ENCODE results near the gene BRAP.
"Not testable (repeated sequence)": the region's sequence is repeated elsewhere in the genome, so short reads cannot be mapped to it uniquely, and the experiment has no call there.

The BRAP gene

GRCh38 chr12:111692575-111693210, 6.9 kb upstream of the BRAP start:
- H3K4me3 ChIP-seq (ENCODE audit: low read depth, low read length), result no peak overlapping the region
- ChIA-PET CTCF (interaction anchor here (1.0 to 1.9 kb wide), 9 partner anchors 10 to 122 kb away, joined by 3 to 6 read pairs (median 4); no protein-coding TSS in a partner anchor), POLR2A (no interaction called here)
- DNase-seq (ENCODE audit: low read depth, low spot score), result no peak
- no peak for TF ChIP-seq CTCF (IDR thresholded peaks at IDR 0.05; ENCODE audit: insufficient read depth, low read length, missing control alignments)

GRCh38 chr12:111691262-111691661, 5.5 kb upstream of the BRAP start:
- TF ChIP-seq CTCF (IDR thresholded peaks at IDR 0.05; ENCODE audit: insufficient read depth, low read length, missing control alignments), result no peak
- CTCF ChIA-PET, result interaction anchor here (0.6 to 0.7 kb wide), 2 partner anchors 29 to 35 kb away, joined by 3 to 4 read pairs; no protein-coding TSS in a partner anchor
- DNase-seq (ENCODE audit: low read depth, low spot score), result no peak
- POLR2A ChIA-PET, result no interaction called here
- no peak overlapping the region for H3K4me3 ChIP-seq (ENCODE audit: low read depth, low read length)

- no peak for DNase-seq (ENCODE audit: low read depth, low spot score)
- ChIA-PET CTCF (no interaction called here), POLR2A (no interaction called here)
- TF ChIP-seq CTCF (IDR thresholded peaks at IDR 0.05; ENCODE audit: insufficient read depth, low read length, missing control alignments), result no peak
- H3K4me3 ChIP-seq (ENCODE audit: low read depth, low read length), result no peak overlapping the region
Observed at GRCh38 chr12:111687952-111688351, 2.2 kb upstream of the BRAP start.

- no peak for DNase-seq (ENCODE audit: low read depth, low spot score)
- CTCF ChIA-PET, result interaction anchor here (3.0 kb wide), 1 partner anchor 125 kb away, joined by 9 read pairs; no protein-coding TSS in a partner anchor
- TF ChIP-seq CTCF (IDR thresholded peaks at IDR 0.05; ENCODE audit: insufficient read depth, low read length, missing control alignments), result no peak
- POLR2A ChIA-PET, result no interaction called here
- peak overlapping the region; percentile 99; the same call in 1 of the 2 replicates for H3K4me3 ChIP-seq (ENCODE audit: low read depth, low read length)
Observed at GRCh38 chr12:111687255-111687654, 1.5 kb upstream of the BRAP start.

GRCh38 chr12:111686574-111687105, 884 bp upstream of the BRAP start:
- CTCF ChIA-PET, result interaction anchor here (1.1 to 3.0 kb wide), 2 partner anchors 19 to 126 kb away, joined by 3 to 9 read pairs; no protein-coding TSS in a partner anchor
- peak overlapping the region; percentile 99 for H3K4me3 ChIP-seq (ENCODE audit: low read depth, low read length)
- POLR2A ChIA-PET, result interaction anchor here (0.6 to 1.2 kb wide), 2 partner anchors 12 to 190 kb away, joined by 3 read pairs; no protein-coding TSS in a partner anchor
- no peak for TF ChIP-seq CTCF (IDR thresholded peaks at IDR 0.05; ENCODE audit: insufficient read depth, low read length, missing control alignments)
- no peak for DNase-seq (ENCODE audit: low read depth, low spot score)

GRCh38 chr12:111685322-111685810, 390 bp downstream of the BRAP start:
- POLR2A ChIA-PET, result interaction anchor here (0.7 to 1.4 kb wide), 6 partner anchors 9 to 280 kb away, joined by 3 to 4 read pairs (median 3); partner anchors contain the start of gene SH2B3

GRCh38 chr12:111684485-111685198, 1.1 kb downstream of the BRAP start:
- ChIA-PET CTCF (interaction anchor here (1.0 to 3.0 kb wide), 6 partner anchors 10 to 287 kb away, joined by 3 to 9 read pairs (median 6); no protein-coding TSS in a partner anchor), POLR2A (interaction anchor here (1.1 to 1.4 kb wide), 2 partner anchors 12 to 128 kb away, joined by 3 to 4 read pairs; no protein-coding TSS in a partner anchor)
- H3K4me3 ChIP-seq (ENCODE audit: low read depth, low read length), result peak overlapping the region; percentile 99
- not testable (repeated sequence) for DNase-seq (ENCODE audit: low read depth, low spot score)

More at GRCh38 chr12:111685322-111685810, 390 bp downstream of the BRAP start:
- CTCF ChIA-PET, result interaction anchor here (1.0 to 3.0 kb wide), 7 partner anchors 8 to 288 kb away, joined by 3 to 9 read pairs (median 4); no protein-coding TSS in a partner anchor
- peak overlapping the region; percentile 99 for H3K4me3 ChIP-seq (ENCODE audit: low read depth, low read length)
- no peak for DNase-seq (ENCODE audit: low read depth, low spot score)
- no peak for TF ChIP-seq CTCF (IDR thresholded peaks at IDR 0.05; ENCODE audit: insufficient read depth, low read length, missing control alignments)

All from AG04449 (cell line).